SHP77 treated with DMSO at 0.1 percent for 48 hours (cell line): ENCODE results near the gene SYNDIG1.

Experiments used
- DNase-seq: peaks from one replicate; lab custom pipeline; 2025; lab: John Stamatoyannopoulos, UW

The SYNDIG1 gene

DNA sequence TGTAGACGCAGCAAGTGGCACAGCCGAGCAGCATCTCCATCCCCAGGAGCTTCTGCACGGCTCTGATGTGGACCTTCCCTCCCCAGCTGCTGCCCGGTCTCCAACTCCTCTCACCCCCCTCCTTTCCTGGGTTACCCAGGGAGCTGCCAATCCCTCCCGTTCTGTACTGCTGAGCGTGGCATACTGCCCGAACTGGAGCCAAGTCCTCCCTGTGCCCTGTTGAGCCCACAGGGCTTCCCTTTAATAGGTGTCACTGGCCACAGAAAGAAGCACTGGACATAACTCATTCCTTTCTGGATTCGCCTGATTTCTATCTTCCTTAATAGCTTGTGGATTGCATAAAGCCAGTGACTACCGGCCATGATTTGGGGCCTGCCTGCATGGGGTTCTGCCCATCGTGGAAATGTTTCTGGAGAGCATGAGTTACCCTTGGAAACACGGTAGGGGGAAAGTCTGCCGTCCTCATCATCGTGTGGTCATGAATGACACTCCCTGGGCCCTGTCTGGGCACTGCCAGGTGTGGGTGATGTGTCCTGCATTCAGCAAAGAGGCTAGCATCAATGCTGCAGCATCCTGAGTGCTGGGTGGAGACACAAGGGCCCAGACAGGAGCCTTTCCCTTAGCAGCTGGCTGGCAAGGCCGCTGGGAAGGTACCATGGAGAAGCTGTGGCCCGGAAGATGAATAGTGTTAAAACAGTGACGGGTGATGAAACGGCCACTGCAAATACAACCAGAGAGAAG is 189.7 kb downstream of the SYNDIG1 start:
- DNase-seq: no peak

DNA sequence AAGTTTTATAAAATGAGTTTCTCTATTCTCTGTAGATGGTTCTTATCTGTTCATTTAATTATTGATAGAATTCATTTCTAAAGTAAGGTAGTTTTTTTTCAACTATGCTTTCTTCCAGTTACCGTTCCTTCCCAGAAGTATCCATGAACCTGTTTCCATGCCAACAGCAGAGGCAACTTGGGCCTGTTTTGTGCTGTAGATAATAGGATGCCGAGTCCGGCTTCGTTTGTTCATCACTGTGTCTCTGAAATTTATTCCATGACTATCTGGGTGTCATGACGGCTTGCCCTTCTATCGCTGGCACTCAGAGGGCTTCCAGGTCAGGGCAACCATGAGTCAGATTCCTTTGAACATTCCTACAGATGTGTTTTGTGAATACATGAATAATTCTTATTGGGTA is 190.4 kb downstream of the SYNDIG1 start:
- DNase-seq: no peak

DNA sequence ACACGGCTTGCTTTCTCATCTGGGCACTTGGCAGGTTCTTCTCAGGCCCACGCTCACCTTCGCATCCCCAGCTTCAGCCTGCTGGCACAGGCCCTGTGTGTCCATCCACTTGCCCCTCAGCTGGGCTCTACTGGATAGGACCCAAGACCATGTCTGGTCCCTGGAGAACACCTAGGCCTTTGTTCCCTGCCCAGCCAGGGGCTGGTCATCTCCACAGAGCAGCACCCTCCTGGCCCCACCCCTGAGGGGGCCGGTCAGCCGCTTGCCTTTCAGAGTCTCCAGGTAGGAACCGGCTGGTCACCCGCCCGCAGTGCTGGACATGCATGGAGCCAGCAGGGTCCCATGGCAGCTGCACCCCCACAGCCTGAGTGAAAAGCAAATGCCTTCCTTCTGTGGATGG is 191.2 kb downstream of the SYNDIG1 start:
- DNase-seq: no peak

DNA sequence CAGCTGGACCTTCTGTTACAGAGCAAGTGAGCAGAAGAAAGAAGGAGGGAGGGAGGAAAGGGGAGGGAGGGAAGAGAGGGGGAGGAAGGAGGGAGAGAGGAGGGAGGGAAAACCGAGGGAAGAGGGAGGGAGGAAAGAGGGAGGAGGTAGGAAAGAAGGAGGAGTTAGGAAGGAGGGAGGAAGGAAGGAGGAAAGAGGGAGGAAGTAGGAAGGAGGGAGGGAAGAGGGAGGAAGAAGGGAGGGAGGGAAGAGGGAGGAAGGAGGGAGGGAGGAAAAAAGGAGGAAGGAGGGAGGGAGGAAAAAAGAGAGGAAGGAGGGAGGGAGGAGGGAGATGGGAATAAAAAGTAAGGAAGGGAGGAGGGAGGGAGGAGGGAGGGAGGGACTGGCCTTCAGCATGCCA is 191.8 kb downstream of the SYNDIG1 start:
- no peak for DNase-seq

DNA sequence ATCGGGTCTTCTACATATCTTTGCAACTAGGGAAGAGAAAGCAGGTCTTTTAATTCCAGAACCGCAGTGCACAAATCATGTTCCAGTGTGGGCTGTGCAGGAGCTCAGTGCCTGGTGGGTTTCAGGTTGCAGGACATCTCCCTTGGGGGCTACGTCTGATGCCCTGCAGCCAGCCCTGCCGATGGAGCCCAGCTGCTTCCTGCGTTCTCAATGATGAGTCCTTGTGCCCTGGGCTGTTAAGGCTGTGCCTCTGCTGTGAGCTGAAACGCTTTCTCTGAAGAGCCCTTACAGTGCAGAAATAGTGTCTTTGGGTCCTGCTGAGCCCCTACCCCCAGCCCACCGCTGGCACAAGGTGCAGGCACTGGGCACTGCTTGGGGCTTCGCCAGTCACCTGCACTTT is 192.9 kb downstream of the SYNDIG1 start:
- no peak for DNase-seq

DNA sequence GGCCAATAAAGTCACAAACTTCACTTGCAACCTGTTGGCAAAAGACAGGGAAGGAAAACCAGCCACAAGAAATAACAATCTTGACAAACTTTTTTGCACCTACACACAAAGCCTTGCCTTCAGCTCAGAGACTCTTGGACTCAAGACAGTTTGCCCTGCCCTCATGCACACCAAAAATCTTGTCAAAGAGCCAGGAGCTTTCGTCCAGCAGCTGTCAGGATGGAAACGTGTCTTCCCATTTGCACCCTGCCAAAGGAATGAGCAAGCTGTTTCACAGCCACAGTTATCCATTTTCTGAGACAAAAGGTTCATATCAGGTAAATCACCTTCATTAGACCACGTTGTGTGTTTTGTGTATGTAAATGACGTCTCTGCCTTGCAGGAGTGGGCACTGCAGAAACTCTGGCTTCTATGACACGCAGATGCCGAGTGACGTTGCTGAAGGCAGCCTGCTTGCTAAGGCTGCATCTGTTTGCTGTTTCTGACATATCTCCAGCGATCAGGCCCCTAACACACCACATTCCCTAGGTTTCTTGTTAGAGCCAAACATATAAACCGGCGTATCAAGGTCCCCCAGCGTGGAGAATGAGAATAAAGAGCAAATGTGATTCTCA is 193.4 kb downstream of the SYNDIG1 start:
- no peak for DNase-seq

DNA sequence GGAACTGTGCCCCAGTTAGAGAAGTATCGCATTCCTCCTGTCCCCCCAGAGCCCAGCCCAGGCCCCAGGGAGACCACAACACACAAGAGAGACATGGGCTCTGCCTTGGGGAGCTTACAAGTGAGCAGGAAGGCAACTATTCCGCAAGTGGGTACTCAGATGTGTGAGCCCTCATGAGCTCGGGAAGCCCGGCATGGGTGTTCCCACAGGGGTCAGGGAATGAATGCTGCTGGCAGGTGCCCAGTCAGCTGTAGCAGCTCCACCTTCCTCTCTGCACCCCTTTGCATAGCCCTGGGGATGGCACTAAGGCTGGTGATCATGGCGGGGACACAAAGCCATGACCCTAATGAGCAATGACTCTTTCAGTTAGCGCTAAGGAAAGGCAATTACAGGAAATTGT is 194.1 kb downstream of the SYNDIG1 start:
- no peak for DNase-seq

DNA sequence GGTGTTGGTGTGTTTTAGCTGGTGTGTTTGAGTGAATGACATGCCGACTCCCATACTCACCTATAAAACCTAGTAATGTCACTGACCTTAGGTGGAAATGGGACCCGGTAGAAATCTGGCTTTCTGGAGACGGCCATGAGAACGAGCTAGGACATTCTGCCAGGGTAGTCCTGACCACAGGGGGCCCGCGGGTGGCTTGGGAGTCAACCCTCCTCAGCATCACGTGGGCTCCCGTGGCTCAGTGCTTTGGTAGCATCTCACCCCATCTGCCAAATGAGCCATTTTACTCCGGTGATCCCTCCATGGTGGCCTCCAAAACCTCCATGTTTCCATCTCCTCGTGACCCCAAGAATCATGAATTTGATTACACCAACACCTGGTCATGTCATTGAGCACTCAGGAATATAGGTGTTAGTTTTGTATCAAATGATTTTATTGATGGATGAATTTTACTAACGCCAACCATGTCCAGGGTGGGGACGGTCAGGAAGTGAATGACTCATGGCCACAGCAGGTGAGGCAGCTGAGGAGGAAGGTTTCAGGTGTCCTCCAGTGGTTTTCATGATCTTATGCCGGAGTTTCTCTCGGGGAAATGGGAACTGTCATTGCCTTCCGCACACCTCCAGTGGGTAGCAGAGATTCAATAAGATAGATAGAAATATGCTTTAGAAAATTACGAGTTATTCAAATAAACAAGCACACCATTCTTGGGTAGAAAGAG is 195.0 kb downstream of the SYNDIG1 start:
- no peak for DNase-seq

DNA sequence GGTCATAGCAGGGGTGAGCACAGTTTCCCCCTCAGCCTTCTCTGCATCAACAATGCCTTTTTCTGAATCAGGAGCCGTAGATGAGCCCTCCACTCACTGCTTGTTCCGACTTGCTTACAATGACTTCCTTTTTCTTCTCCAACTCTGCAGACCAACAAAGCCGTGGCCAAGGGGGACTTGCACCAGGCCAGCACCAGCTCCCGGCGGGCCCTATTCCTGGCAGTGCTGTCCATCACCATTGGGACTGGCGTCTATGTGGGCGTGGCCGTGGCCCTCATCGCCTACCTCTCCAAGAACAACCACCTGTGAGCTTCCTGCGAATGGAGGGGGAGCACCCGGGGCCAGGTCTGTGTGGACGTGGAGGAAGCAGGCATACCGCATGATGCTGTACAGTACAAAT is 195.8 kb downstream of the SYNDIG1 start:
- DNase-seq: no peak

DNA sequence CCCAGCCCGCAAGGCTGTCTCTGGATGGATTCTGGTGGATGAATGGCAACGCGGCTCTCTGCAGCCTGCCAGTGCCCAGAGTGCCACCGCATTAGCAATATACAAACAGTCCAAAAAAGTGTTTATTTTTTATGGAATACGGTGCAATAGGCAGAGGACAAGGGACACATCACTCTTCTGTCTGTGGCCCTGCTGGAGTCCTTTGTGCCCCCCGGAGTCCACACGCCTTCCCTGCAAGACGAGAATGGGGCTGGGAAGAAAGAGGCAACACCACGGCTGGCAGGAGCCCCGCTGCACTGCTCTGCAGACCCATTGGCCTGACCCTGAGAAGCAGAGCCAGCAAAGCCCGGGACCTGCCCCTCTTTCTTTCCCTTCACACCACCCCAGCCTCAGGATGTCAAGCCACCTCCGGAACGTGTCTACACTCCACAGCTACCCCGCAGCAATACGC is 196.3 kb downstream of the SYNDIG1 start:
- DNase-seq: no peak

DNA sequence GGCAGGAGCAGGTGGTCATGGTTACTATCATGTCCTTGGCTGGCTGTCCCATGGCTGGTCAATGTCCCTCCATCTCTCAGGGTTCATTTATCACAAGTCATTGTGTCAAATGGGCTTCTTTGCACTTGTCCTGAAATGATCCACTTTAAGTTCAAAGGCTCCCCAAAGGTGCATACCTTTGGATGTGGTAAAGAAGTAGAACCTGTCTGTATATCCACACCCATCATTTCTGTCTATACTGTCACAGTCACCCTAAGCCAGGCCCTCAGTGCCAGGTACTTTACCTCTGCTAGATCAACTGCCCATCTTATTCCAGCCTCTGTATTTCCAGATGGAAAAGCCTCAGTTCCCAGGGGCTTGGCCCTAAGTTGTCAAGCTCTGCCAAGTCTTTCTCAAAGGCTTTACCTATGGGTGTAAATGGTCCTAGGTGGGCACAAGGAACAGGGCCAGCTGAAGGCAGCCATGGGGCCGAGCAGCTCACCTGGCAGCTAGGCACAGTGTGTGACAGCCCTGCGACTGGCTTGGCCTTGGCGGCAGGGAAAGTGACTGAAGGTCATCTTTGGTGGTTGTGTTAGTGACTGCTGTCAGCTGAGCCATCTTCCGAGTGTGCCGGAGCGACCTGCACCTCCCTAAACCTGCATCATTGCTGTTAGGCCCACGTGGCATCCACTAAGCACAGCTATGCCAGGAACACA is 198.4 kb downstream of the SYNDIG1 start:
- DNase-seq: no peak

DNA sequence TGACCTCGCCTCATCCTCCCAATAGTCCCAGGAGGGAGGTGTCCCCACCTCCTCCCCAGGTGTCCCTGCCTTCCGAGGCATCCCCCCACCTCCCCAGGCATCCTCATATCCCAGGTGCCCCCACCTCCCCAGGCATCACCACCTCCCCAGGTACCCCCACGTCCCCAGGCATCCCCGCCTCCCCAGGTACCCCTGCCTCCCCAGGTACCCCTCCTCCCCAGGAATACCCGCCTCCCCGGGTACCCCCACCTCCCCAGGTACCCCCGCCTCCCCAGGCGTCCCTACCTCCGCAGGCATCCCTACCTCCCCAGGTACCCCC is 198.9 kb downstream of the SYNDIG1 start:
- no peak for DNase-seq

DNA sequence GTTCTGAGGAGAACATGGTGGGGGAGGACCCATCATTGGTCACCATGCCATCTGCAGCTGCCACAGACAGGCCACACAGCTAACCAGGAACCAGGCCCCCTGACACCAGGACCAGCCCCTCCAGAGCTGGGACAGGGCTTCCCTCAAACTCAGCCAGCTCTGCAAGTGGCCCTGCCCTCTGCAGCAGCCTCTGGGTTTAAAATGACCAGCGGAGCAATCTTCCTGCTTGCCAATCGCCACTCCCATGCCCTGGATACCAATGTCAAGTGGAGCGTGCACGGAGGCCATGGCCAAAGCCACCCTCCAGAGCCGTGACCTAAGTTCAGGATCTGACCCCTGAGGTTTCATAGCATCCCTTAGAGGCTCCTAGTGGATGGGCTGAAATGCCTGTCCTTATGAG is 199.4 kb downstream of the SYNDIG1 start:
- no peak for DNase-seq

DNA sequence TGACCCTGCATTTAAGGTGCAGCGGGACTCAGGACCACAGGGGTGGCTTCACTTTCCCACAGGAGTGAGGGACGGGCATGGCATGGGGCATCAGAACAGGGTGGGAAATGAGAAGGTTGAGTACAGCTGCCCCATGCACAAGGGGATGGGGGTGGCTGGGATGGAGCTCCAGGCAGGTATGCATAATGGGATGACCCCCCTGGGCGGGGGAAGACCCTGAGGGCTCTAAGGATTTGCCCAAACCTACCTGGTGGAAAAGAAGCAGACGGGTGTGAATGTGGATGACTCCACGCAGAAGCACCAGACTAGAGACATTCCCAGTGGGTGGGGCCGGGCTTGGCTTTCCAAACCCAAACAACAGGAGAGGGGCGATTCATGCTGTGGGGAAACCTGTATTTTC is 200.3 kb downstream of the SYNDIG1 start:
- DNase-seq: no peak

DNA sequence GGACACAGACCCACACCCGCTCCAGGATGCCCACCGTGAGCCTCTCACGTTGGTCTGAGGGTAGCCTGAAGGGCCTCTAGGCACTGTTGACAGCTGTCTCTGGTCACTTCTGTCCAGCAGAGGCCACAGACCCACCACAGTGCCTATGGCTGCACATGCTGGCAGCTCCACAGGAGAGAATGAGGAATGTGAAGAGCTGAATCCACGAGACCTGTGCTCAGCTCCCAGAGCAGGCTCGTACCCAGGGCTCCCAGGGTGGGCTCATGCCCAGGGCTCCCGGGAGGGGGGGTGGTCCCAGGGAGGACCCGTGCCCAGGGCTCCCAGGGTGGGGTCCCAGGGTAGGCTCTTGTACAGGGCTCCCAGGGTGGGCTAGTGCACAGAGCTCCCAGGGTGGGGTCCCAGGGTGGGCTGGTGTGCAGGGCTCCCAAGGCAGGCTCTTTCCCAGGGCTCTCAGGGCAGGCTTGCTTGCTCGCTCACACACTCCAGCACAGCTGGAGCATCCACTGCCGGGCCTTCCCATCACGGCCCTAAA is 201.0 kb downstream of the SYNDIG1 start:
- DNase-seq: no peak

DNA sequence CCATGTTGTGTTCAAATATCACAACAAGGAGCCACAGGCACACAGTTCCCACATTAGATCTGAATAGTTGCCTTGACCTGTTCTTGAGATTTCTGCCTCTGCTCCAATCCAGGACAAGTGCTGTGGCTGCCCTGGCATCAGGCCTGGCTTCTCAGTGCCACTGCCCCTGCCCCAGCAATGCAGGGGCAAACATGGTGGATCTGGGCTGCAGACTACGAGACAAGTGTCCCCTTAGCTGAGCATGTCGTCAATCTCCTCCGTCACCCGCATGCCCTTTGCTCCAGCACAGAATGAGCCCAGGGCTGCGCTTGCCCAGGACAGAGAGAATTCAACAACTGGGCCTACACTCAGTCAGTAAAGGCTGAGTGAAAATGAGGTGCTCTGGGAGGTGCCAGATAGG is 201.6 kb downstream of the SYNDIG1 start:
- DNase-seq: no peak

DNA sequence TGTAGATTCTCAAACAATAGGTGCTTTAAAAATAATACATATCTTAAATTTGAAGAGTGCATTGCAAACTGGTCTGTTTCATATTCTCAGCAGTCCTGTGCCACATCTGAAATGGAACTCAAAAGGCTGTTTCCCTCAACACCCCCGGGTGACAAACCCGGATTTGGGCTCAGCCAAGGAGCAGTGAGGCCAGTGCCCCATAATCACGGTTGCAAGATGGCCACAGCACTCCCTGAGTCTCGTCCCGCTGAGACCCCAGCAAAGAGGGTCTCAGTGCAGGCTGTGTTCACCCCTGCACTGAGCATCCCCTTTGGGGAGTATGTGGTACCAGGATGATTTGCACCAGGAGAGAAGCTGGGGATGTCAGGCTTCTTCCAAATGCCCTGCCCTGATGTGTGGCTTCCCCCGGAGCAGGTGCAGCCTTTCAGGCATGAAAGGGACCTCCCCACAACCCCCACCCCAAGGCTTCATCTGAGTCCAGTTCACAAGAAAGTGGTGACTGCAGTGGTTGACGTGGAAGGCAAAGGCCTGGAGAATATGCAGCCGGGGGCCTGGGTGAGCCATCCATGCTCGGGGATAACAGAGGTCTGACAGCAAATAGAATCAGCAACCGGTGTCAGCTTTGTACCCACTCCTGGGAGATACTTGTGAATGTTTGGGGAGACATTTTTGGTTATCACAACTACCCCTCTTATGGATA is 202.9 kb downstream of the SYNDIG1 start:
- DNase-seq: no peak

DNA sequence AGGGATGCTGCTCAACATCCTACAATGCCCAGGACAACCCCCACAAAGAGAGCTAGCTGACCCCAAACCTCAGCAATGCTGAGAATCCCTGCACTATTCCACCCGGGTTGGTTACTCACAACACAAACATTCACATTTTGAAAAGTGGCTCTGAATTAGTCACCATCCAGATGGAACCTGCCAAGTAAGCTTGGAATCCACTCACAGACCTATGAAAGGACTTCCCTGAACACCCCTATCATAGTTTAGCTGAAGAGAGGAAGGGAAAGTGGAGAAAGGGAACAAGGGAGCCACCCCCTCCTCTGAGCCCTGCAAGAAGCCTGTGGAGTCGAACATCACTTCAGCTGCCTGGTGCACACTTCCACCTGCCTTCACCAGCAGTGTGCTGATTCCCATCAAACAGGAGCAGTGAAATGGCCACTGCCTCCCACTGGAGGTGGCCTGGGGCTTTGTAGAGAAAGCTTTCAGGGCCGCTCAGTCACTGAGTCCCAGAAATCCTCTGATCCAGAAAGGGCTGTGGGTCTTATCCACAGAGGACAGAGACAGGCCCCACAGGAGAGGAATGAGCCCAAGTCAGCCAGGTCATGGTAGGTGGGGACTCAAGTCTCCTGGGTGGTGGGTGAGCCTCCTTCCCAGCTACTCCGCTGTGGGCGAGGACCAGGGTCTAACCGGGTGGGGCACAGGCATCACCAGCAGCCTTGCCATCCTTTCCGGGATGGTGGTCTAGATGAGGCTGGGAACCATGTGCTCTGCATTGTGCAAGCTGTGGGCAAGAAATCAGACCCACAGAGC is 203.7 kb downstream of the SYNDIG1 start:
- no peak for DNase-seq

DNA sequence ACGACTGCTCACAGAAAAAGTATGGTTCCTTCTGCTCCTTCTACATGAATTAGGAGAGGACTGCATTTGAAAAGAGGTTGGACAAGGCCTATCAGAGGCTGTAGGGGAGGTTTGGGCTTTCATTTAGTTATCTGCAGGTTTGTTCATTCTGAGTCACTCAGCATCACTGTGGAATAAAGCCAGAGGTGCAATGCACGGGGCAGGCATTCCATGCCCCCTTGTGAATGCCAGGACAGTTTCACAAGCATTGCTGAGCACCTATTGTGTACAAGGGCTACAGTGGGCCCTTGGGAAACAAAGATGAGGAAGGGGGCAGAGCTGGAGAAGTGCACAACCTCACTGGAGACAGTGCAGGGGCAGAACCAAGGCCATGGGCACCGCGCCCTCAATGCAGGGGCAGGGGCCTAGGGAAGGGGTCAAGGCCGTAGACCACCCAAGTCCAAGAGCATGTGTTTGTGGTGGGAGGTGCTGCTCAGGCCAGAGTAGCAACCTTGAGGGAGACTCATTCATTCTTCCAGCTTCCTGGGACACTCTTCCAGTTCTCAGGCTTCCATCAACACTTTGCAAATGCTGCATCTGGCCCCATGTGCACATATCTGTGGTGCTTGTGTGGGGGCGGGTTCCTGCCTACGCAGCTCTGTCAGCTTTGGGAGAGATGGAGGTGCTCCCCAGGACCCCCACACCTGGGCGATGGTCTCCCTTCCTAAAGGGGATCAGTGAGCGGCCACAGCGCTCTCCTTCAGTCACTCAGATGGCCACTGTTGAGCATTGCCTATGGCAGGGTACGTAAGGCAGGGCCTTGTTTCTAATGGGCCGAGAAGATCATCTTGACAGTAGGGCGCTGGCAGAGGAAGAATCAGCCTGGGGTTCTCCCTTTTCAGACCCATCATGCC is 204.5 kb downstream of the SYNDIG1 start:
- DNase-seq: no peak
